ENCODE data around the gene IL10RB. TPM values are rescaled to one million over a fixed set of nuclear protein-coding genes. Genes with fewer than 3 reads are reported as not detected.

The IL10RB gene
- total and polyA plus RNA-seq, 9 donors = 18.1 to 31.7 (median 24.8) TPM

- intact Hi-C loops (cut with DNase I) = no loop called here
- Histone ChIP-seq H3K27ac (no peak overlapping the region), H3K4me1 (ENCODE audit: insufficient read depth) (peaks cover 5% of the 10 kb centered on the region), H3K36me3 (no peaks in the 10 kb centered on the region), H3K27me3 (no peaks in the 10 kb centered on the region), H3K9me3 (no peaks in the 10 kb centered on the region), H3K4me3 (no peak overlapping the region)
- no peak for DNase-seq
- WGBS, 3 donors = 88 to 92% (median 91%) methylated on average over 5 of the region's 5 CpGs
- TF ChIP-seq EP300 (IDR thresholded peaks at IDR 0.05) (no peak), CTCF (IDR thresholded peaks at IDR 0.05) (no peak), POLR2A (IDR thresholded peaks at IDR 0.05) (no peak)
These were observed 26.6 kb downstream of the IL10RB start for GRCh38 chr21:33292724-33293123.

DNA sequence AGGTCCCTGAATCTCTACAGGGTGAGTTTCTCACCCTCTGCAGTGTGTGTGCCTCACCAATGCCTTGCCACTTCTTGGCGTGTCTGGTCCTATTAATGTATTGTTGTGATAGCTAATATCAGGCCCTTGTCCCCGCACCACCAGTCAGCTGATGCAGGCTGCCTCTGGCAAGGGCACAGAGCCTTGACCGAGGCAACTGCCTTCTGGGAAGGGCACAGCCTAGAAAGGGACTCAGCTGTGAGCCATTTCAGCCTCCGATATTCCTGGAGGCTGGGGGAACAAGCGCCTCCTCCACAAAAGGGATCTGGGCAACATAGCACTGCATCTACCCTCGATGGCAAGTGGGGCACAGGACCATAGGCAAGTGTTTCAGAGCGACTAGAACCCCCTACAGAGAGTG, 27.0 kb downstream of the IL10RB start:
- intact Hi-C loops (cut with DNase I) = no loop called here
- H3K4me1 ChIP-seq (ENCODE audit: insufficient read depth) = peaks cover 1% of the 10 kb centered on the region
- H3K36me3 ChIP-seq = no peaks in the 10 kb centered on the region
- no peak for DNase-seq
- H3K27me3 ChIP-seq = no peaks in the 10 kb centered on the region
- TF ChIP-seq POLR2A (IDR thresholded peaks at IDR 0.05) (no peak), EP300 (IDR thresholded peaks at IDR 0.05) (no peak), CTCF (IDR thresholded peaks at IDR 0.05) (no peak)
- H3K27ac ChIP-seq = no peak overlapping the region
- 96 to 99% (median 96%) methylated on average over 6 to 7 of the region's 7 CpGs for WGBS, 3 donors
- H3K9me3 ChIP-seq = no peaks in the 10 kb centered on the region
- no peak overlapping the region for H3K4me3 ChIP-seq

DNA sequence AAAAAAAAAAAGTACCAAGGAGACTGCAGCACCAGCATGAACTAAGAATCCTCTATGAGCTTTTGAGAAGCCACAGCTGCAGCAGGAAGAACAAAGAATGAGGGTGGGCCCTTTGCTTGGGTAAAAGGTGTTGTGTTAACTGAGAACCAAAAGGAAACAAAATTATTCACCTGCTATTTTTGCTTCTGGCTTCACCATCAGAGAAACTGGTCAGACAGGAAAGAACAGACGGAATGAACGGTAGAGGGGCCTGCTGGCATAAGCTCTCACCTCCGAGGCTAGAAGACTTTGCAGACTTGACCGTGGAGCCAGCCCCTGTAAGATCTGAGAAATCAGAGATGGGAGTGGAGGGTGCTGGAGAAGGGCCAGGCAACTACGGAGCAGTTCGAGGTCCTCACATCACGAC, 27.6 kb downstream of the IL10RB start:
- 64 to 76% (median 75%) methylated on average over 7 of the region's 7 CpGs for WGBS, 3 donors
- DNase-seq = no peak
- TF ChIP-seq POLR2A (IDR thresholded peaks at IDR 0.05) = no peak
- TF ChIP-seq EP300 (IDR thresholded peaks at IDR 0.05) = no peak
- TF ChIP-seq CTCF (IDR thresholded peaks at IDR 0.05) = no peak
- no peaks in the 10 kb centered on the region for H3K9me3 ChIP-seq
- no peaks in the 10 kb centered on the region for H3K4me1 ChIP-seq (ENCODE audit: insufficient read depth)
- intact Hi-C loops (cut with DNase I) = no loop called here
- no peak overlapping the region for H3K27ac ChIP-seq
- no peaks in the 10 kb centered on the region for H3K36me3 ChIP-seq
- H3K27me3 ChIP-seq = no peaks in the 10 kb centered on the region
- H3K4me3 ChIP-seq = no peak overlapping the region

DNA sequence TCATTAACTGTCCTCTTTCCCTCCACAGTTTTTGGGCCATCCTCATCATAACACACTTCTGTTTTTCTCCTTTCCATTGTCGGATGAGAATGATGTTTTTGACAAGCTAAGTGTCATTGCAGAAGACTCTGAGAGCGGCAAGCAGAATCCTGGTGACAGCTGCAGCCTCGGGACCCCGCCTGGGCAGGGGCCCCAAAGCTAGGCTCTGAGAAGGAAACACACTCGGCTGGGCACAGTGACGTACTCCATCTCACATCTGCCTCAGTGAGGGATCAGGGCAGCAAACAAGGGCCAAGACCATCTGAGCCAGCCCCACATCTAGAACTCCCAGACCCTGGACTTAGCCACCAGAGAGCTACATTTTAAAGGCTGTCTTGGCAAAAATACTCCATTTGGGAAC, 30.0 kb downstream of the IL10RB start:
- no peak for DNase-seq
- Histone ChIP-seq H3K4me1 (ENCODE audit: insufficient read depth) (peaks cover 1% of the 10 kb centered on the region), H3K27ac (no peak overlapping the region), H3K27me3 (no peaks in the 10 kb centered on the region), H3K9me3 (no peaks in the 10 kb centered on the region), H3K36me3 (no peaks in the 10 kb centered on the region), H3K4me3 (no peak overlapping the region)
- 91 to 94% (median 94%) methylated on average over 6 of the region's 6 CpGs for WGBS, 3 donors
- TF ChIP-seq EP300 (IDR thresholded peaks at IDR 0.05) (no peak), CTCF (IDR thresholded peaks at IDR 0.05) (no peak), POLR2A (IDR thresholded peaks at IDR 0.05) (no peak)
- intact Hi-C loops (cut with DNase I) = no loop called here

Data from ovary (tissue), 9 donors.